Activated CD4-positive, alpha-beta T cell treated with anti-CD3 and anti-CD28 coated beads, Interleukin-10, Interleukin-2, amounts not matched to agents 100 ng/mL and 50 ng/mL, durations not matched to agents 16 hours and 8 hours (primary cell): ENCODE data around the gene H1-8.

Source experiments
- DNase-seq: peaks from one replicate; pipeline ENCODE4 v3.0.0-alpha.2; 2020

Gene H1-8

GRCh38 chr3:129595544-129596193 is 52.7 kb downstream of the H1-8 start:
- DNase-seq = no peak

- no peak for DNase-seq
Observed at GRCh38 chr3:129596194-129597086, 53.5 kb downstream of the H1-8 start.

GRCh38 chr3:129597087-129597999 is 54.4 kb downstream of the H1-8 start:
- DNase-seq = no peak

- DNase-seq = no peak
Observed at GRCh38 chr3:129598000-129598381, 55.0 kb downstream of the H1-8 start.

- DNase-seq = no peak
Observed at GRCh38 chr3:129598484-129598883, 55.5 kb downstream of the H1-8 start.

- no peak for DNase-seq
Observed at GRCh38 chr3:129599073-129599472, 56.1 kb downstream of the H1-8 start.

GRCh38 chr3:129599607-129600006 is 56.6 kb downstream of the H1-8 start:
- no peak for DNase-seq

GRCh38 chr3:129600348-129600747 is 57.4 kb downstream of the H1-8 start:
- no peak for DNase-seq
